Stimulated activated CD4-positive, alpha-beta T cell treated with anti-CD3 and anti-CD28 coated beads, Interleukin-1b, Interleukin-23, amount 100 ng/mL, for 4 hours (primary cell): Measurements from ENCODE around the gene ZNF785.
"Not testable (repeated sequence)": the region's sequence is repeated elsewhere in the genome, so short reads cannot be mapped to it uniquely, and the experiment has no call there.

ENCODE experiments used
- DNase-seq, 2 donors: peaks; one replicate each; pipeline ENCODE4 v3.0.0-alpha.2; 2020; ENCODE audit warnings: low read depth in 2 of 2

ZNF785 gene

DNA sequence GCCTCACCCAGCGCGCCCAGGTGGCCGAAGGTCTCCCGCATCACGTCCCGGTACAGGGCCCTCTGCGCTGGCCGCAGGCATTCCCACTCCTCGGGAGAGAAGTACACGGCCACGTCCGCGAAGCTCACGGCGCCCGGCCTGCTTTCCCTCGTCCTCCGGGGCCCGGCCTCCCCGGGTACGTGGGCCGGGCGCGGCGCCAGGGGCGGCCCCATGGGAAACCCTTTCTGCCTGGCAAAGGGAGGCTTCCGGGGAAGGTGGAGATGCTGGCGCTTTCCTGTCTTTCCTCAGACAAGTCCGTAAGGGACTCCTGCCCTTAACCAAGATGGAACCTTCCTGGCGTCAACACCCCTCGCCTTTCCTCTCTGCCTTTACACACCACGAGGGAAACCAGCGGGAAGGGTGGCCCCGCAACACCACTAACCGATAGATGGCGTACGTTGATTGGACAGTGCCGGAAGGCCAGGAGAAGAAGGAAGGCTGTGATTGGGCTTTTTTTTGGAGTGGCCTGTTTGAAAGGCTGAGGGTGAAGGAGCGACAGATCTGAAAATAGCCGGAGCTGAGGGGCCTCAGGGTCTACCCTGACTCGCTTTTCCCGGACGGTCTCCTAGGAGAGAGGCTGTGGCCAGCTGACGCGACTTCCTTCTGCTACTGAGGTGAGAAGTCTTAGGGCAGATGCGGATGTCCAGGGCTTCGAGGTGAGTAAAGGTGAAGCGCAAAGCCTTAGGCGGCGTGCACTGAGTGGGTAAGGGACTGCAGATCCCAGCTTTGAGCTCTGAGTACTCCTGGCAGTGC lies at the start of gene ZNF785:
Gene ZNF785, minus strand, starts transcription at position 298 of the 792 bp plus-strand sequence. Its CDS starts 86 bp downstream, at position 212.
- peak; percentile 75 to 84 for DNase-seq

DNA sequence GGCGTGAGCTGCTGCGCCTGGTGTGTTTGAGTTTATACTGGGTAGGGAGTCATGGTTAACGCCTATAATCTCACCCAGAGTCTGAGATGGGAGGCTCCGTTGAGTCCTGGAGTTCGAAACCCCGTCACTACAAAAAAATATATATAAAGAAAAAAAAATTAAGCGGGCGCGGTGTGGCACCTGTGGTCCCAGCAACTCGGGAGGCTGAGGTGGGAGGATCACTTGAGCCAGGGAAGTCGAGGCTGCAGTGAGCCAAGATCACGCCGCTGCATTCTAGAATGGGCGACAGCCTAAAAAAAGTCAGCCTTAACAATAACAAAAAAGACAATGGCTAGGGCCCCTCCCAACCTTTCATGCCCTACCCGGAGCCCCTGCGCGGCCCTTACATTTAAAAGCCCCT lies 48.0 kb upstream of the ZNF785 start:
- DNase-seq: no peak

DNA sequence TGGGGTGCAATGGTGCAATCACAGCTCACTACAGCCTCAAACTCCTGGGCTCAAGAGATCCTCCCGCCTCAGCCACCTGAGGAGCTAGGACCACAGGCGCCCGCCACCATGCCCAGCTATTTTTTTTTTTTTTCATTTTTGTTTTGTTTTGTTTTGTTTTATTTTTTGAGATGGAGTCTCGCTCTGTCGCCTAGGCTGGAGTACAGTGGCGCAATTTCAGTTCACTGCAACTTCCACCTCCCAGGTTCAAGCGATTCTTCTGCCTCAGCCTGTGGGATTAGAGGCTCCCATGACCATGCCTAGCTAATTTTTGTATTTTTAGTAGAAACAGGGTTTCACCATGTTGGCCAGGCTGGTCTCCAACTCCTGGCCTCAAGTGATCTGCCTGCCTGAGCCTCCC lies 47.0 kb upstream of the ZNF785 start:
- not testable (repeated sequence) for DNase-seq

DNA sequence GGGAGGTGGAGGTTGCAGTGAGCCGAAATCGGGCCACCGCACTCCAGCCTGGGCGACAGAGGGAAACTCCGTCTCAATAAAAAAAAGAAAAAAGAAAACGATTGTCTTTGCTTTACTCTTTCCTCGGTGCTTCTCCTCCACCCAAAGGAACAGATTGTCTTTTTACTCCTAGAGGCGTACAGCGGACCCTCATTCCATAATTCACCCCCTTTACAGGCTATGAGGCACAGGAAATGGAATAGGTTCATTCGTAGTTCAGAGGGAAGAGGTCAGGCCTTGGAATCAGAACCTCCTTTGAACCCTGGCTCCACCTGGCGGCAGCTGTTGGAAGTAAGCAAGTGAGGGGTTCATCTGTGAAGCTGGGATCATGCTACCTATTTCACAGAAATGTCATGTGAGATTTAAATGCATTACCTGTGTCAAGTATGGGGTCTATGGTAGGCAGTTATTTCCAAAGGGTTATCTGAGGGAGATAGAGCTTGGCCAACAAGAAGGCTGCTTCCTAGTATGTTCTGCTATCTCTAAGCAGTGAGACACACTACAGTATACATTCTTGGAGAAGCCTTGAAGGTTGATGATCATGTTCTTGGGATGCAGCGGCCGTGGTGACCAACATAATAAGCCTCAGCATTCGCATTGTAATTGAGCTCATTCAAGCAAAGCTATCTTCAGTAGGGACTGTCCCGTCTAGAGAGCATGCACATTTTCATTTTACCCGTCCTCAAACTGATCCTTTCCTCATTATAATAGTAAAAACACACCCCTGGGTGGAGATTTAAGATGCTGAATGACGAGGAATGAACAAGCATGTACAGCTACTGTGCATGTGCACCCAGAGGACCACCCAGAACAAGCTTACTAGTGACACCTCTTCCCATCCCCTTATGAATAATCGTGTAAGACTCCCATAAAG lies 43.4 kb upstream of the ZNF785 start:
- DNase-seq: peak; percentile 89 to 91

DNA sequence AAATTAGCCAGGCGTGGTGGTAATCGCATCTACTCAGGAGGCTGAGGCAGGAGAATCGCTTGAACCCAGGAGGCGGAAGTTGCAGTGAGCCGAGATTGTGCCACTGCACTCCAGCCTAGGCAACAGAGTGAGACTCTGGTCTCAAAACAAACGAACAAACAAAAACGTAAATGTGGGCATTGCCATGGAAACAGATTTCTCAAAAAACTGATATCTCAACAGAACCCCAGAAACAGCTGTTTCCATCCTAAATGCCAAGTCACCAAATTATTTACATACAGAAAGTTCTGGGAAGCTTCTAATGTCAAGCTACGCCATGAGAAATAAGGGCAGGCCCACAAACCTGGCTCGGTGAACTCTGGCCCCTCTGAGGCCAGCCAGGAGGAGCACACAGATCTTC lies 40.7 kb upstream of the ZNF785 start:
- no peak for DNase-seq

DNA sequence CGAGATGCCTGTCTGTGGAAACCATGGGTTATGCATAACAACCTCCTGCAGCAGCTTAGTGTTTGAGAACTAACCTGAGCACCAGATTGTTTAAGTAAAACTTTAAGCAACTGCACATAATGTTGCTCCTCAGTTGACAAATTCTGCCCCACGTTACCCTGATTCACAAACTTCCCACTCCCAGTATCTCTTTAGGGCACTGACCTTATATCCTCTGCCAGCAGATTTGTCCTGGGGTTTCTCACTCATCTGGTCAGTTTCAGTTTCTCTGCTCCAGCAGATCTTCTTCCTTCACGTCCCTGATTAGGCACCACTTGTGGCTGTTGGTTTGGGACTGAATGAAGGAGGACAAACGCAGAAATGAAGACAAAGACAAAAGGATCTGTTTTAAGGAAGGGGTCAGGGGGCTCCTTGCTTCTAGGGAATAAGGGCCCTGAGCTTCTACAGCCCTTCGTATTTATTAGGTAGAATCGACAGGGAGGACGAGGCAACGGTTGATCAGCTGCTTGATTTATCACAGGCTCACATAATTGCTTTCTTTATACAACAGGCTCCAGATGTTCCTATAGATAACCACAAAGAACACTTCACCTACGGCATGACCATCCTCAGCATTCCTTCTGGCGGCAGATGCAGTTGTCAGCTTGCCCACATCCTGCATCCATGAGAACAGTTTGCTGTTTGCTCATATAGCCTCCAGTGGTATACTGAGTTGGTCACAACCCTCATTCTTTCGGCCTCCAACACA lies 38.2 kb upstream of the ZNF785 start:
- DNase-seq: no peak

DNA sequence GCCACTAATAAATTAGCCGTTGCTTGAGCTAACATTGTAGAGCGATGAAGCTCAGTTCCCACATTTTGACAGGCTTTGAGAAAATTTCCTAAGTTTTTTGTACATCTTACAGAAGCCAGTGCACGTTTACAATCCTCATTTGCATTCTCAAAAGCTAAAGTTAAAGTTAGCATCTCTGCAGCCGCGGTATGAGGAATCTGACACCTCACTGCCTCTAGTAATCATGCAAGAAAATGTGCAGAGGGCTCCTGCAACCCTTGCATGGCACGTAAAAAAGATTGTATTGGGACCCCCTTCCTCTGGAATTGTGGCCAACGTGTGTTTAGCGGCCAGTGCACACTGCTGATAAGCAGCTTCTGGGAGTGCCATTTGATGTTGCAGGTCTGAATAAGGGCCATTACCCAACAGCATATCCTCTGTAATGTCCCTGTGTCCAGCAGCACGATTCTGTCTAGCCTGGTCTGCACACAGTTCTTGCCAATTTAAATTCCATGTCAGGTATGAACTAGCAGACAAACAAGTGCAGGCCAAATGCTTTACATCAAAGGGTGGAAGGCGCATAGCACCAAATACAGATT lies 37.0 kb upstream of the ZNF785 start:
- DNase-seq: no peak

DNA sequence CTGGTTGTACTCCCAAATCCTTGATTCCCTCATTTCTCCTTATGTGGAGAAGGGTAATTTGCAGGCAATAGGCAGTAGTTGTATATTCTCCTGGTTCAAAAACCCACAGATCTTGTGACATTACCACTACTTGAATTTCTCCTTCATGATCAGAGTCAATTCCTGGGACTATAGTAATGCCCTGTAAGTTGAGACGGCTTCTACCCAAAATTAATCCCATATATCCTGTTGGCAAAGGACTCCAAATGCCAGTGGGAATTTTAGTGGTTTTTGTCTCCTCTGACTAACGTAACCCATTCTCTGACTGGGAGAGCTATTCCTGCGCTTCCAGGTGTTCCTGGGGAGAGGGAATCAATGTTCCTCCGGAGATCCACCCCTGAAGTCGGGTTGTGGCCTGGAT lies 36.3 kb upstream of the ZNF785 start:
- no peak for DNase-seq

DNA sequence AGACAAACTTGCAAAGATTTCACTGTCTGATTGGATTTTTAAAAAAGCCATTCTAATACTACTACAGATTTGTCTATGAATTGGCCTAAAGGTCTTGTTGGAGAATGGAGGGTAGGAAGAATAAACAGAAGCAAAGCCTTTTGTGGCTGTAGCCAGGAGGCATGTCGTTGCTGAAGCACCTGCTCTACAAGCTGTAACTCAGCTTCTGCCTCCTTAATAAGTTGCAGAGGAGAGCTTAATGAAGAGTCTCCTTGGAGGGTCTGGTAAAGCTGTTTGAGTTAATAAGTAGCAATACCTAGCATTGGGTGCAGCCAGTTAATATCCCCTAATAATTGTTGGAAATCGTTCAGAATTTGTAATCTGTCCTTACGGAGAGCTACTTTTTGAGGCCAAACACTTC lies 34.7 kb upstream of the ZNF785 start:
- DNase-seq: no peak

DNA sequence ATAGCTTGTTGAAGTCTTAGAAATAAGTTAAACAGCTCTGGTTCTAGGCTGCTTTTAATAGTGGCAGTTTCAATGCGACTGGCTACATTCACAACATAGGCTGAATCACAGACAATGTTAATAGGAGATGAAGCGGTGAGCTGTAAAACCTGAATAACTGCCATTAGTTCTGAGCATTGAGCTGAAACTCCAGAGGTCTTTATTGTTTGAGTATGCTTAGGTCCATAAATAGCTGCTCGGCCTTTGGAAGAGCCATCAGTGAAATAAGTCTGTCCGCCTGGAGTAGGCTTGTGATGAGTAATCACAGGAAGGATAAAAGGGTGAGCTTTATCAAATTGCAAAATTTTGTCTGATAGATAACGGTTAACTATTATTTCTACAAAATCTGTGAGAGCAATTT lies 34.1 kb upstream of the ZNF785 start:
- no peak for DNase-seq

DNA sequence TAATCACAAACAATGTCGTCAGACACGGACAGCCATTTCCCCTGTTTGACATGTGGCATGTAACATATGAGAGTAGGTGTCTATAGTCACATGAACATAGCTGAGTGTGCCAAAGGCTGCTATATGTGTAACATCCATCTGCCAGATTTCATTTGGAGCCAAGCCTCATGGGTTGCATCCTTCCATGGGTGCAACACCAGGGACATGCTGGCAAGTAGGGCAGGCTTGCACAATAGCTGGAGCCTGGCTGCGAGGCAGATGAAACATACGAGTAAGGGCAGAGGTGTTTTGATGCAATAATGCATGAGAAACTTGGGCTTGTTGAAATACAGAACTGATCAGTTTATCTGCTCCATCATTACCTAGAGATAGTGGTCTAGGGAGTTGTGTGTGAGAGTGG lies 33.7 kb upstream of the ZNF785 start:
- no peak for DNase-seq

DNA sequence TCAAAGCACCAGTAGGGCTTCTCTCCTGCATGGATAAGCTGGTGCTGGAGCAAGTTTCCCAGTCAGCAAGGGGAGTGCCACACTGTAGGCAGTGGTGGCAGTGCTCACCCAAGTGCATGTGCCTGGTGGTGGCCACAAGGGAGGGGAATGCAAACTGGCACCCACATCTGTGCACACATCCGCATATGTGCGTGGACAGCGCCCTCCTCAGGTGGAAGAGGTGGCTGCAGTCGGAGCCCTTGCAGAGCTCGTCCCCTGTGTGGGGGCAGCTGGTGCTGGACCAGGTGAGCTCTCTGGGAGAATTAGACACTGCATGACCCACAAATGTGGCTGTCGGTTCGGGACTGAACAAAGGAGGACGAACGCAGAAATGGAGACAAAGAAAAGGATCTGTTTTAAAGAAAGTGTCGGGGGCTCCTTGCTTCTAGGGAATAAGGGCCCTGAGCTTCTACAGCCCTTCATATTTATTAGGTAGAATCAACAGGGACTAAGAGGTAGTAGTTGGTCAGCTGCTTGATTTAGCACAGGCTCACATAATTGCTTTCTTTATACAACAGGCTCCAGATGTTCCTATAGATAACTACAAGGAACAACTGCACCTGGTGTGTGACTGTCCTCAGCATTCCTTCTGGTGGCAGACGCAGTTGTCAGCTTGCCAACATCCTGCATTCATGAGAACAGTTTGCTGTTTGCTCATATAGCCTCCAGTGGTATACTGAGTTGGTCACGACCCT lies 30.0 kb upstream of the ZNF785 start:
- peak; percentile 30 to 53 for DNase-seq

DNA sequence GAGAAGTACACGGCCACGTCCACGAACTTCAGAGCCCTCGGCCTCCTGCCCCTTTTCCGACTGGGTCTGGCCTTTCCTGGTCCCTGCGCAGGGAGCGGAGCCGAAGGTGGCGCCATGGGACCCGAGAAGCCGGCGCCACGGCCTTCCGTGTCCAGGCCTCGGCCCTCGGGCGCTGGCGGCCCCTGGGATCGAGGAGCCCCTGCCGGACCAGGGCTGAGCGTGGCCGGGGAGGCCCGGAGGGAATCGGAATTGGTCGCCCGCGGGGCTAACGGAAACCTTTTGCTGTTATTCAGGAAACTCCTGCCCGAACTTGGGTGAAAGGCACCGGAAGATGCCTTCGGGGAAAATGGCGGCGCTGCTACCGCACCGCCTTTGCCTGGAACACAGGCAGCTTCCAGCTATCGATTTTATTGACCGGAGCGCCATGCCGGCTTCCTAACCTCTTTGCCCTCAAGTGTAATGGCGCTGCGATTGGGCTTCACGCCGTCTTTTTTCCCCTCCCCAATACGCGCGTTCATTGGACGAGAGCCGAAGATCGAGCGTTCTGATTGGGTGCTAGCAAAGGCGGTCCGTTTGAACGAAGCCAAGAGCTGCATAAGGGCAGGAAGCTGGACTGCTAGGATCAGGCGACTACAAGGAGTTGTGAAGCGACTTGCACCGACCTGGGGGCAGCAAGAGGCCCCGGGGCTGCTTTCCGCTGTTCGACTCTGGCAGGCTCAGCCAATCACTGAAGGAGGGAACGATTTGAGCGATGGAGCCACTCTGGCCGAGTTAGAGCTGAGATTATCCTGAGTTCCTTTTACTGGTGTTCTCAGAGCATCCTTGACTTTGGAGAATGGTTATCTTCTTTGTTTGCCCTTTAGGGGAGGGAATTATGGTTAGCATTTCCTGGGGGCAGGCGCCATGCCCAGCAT lies 24.7 kb upstream of the ZNF785 start, which contains the start of gene ZNF689:
Gene ZNF689, minus strand, starts transcription at position 464 of the 914 bp plus-strand sequence. Its CDS starts 348 bp downstream, at position 116.
- DNase-seq: peak; percentile 81 to 92

DNA sequence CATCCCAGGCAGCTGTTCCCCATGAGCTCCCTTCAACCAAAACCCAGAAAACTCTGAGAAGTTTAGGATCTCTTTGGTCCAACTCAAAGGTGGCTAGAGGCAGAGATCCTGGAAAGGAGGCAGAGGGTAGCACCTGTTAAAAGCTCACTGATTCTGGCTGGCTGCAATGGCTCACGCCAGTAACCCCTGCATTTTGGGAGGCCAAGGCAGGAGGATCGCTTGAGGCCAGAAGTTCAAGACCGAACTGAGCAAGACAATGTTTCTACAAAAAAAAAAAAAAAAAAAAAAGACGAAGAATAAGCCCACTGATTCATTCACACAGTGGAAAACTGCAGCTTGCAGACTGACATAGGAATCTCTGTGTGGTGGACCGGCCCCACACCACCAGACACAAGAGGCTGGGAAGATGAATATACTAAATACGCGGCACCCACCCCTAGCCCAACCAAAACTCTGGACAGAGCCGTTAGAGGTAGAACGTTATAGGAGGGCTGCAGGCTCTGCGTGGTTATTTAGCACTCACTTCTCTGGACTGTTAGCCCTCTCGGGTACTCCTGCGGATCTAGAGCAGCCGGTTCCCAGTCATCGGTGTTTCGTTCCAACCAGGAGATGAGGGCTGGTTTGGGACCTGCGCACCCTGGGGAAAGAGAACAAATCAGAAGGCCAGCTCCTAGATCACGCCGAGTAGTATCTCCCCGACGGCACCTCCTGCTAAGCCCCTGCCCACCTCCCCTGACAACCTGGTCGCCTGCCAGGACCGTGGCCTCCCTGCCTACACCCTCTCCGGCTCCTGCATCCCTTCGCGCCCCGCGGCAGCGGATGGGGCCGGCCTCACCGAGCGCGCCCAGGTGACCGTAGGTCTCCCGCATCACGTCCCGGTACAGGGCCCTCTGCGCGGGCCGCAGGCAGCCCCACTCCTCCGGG lies 23.8 kb upstream of the ZNF785 start:
- peak in 1 of 2 donors; percentile 48 for DNase-seq

DNA sequence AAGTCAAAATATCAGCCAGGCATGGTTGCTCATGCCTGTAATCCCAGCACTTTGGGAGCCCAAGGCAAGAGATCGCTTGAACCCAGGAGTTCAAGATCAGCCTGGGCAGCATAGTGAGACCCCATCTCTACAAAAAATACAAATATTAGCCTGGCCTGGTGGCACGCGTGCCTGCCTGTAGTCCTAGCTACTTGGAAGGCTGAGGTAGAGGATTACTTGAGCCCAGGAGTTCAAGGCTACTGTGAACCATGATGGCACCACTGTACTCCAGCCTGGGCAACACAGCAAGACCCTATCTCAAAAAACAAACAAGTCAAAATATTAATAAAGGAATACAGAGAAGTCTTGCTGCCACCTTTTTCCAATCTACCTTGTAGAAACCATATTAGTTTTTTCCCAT lies 20.5 kb upstream of the ZNF785 start:
- no peak for DNase-seq

DNA sequence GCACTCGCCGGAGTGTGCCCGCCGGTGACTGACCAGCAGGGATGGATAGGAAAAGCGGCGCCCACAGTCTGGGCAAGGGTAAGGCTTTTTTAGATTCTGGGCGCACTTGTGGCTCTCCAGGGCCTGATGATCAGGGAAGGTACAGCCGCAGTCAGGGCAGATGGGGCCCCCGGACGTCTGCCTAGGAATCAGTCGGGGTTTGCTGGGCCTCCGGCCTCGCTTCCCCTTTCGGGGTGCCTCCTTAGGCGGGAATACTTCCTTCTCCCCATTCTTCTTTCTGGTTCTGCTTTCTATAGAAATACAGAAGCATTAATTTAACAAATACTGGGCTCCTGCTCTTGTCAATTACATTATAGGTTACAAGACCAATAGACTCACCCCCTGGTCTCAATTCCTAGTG lies 19.7 kb upstream of the ZNF785 start:
- DNase-seq: no peak

DNA sequence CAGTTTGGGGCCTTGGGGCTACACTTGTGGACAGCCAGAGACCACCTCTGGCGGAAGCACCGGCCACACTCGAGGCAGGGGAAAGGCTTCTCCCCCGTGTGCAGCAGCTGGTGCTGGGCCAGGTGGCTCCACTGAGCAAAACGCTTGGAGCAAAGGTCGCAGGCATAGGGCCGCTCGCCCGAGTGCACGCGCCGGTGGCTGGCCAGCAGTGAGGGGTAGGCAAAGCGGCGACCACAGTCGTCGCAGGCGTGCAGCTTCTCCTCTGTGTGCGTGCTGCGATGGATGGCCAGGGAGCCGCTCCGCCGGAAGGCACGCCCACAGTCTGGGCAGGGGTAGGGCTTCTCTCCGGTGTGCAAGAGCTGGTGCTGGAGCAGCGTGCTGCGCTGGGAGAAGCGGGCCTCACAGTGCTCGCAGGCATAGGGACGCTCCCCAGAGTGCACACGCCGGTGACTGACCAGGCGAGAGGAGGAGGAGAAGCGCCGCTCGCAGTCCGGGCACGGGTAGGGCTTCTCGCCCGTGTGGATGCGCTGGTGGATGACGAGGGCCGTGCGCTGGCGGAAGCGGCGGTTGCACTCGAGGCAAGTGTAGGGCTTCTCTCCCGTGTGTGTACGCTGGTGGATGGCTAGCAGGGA lies 18.9 kb upstream of the ZNF785 start:
- no peak for DNase-seq

DNA sequence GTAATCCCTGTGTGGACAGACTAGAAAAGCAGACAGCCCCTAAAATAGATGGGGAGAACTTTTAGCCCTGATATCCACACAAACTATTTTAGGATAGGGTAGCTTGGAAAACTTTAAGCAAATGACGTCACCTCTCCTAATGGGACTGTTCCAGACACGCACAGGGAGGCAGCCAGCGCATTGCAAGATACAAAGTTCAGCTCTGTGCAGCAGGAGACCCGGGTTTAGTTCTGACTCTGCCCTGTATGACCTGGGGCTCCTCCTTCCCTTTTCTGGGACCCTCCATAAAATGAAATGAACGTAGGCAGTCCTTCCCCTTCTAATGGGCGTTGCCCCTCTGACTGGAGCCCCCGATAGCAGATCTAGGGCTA lies 18.4 kb upstream of the ZNF785 start:
- DNase-seq: no peak
